HG02763 (cell line): ENCODE measurements around the gene NT5DC1.
"Not testable (repeated sequence)": the region's sequence is repeated elsewhere in the genome, so short reads cannot be mapped to it uniquely, and the experiment has no call there.

ENCODE experiments used
- ATAC-seq: cut with Tn5 transposase; IDR thresholded peaks from one replicate; pipeline ENCODE4 v1.9.1; 2021; ENCODE audit warnings: mild to moderate bottlenecking, moderate library complexity; ENCODE audit not compliant: unreplicated experiment

NT5DC1 gene

GRCh38 chr6:116088946-116089345, 11.7 kb upstream of the NT5DC1 start:
- no peak for ATAC-seq

- peak; percentile 61 for ATAC-seq
These were observed 10.4 kb upstream of the NT5DC1 start for GRCh38 chr6:116090251-116090650.

DNA sequence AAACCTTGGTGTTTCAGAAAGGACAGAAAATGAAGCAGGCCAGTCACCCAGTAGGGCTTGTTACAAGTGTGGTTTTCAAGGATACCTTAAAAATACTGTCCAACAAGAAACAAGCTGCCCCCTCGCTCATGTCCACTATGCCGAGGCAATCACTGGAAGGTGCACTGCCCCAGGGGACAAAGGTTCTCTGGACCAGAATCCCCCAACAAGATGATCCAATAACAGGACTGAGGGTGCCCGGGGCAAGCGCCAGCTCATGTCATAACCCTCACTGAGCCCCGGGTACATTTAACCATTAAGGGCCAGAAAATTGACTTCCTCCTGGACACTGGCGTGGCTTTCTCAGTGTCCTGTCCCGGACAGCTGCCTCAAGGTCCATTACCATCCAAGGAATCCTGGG, 6.6 kb upstream of the NT5DC1 start:
- ATAC-seq, result no peak

DNA sequence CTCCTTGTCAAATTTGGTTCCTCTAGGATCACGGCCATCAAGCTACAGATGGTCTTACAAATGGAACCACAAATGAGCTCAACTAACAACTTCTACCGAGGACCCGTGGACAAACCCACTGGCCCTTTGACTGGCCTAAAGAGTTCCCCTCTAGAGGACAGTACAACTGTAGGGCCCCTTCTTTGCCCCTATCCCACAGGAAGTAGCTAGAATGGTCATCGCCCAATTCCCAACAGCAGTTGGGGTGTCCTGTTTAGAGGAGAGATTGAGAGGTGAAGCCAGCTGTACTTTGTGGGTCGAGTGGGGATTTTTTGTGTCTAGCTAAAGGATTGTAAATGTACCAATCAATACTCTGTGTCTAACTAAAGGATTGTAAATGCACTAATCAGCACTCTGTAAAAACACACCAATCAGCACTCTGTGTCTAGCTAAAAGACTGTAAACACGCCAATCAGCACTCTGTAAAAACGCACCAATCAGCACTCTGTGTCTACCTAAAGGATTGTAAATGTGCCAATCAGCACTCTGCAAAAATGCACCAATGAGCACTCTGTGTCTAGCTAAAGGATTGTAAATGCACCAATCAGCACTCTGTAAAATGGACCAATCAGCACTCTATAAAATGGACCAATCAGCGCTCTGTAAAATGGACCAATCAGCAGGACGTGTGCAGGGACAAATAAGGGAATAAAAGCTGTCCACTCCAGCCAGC, 4.4 kb upstream of the NT5DC1 start:
- not testable (repeated sequence) for ATAC-seq

GRCh38 chr6:116096979-116097816, 3.5 kb upstream of the NT5DC1 start:
- ATAC-seq, result no peak

DNA sequence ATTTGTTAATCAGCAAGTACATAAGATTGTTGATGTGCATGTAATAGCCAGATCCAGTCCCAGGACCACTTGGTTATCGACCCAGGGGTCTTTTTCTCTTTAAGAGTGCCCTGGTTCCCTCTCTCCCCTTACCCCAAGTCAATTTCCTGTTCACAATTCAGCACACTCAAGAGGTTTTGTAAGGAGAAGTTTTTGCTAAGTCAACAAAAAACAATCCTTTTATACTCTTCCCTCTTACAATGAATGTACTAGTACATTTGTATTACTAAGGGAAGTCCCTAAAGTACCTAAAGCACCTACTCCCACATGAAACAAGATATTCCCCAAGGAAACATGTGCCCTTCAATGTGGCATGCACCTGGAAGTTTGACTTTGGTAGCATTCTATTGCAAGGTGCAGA, 1.6 kb upstream of the NT5DC1 start:
- no peak for ATAC-seq

GRCh38 chr6:116101302-116101718, 657 bp downstream of the NT5DC1 start:
- ATAC-seq, result no peak

DNA sequence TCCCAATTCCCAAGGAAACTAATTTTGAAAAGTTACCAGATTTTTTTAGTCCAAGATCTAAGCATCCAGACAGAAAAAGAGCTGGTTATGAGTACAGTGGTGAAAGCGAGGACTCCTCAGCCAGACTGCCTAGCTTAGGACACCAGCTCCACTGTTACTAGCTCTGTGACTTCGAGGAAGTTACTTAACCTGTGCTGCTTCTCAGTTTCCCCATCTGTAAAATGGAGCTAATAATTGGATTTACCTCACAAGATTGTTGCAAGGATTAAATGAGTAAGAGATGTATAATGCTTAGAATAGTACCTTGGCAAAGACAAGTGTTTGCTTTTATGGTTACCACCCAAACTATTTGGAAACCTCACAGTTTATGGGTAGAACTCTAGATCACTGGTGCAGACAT, 1.1 kb downstream of the NT5DC1 start:
- no peak for ATAC-seq

DNA sequence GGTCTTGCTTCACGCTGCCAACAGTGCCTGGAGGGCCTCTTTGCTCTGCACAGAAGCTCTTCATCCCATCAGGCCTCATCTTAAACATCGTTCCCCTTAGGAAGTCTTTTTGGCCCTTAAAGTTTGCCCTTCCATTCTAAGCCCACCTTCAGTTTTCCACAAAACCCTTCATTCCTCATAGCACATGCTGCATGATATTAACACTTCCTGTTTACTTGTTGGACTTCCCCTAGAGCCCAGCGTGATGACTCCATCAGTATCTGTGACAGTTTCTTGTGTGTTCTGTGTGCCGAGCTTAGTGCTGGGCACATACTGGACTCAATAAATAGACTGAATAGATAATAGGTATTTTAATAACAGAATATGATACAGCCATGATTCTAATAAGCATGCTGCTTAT, 2.2 kb downstream of the NT5DC1 start:
- no peak for ATAC-seq

DNA sequence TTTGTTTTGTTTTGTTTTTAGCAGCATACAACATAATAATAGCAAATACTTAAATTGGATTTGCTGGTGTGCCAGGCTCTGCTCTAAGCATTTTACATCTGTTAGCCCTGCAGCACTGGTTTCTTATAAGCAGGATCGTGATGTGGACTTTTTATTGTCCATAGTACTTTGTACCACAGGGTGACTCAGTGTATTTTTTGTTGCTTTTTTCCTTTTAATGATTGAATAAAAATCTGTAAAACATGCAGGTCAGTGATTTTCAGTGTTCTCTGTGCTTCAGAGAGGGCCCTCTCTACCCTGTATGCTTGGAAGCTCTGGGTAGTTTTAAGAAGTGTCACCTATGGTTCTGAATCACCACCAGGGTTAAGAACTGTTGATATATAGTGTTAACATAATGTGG, 4.0 kb downstream of the NT5DC1 start:
- no peak for ATAC-seq

DNA sequence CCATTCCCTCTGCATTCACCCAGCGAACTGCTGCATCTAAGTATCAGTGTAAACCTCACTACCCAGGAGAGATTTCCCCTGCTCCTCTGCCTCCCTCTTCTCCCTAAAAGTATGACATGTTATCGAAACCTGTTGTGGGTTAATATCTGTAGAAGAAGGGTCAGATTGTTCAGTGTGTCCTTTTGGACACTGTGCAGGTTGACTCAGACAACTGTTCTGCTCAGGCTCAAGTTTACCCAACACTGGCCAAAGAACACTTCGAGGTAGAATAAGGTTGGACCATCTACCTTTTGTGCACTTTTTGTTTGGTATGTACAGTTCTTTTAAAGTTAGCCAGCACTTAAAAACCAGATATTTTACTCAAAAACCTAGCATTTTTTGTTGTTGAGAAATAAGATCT, 4.6 kb downstream of the NT5DC1 start:
- ATAC-seq, result no peak

- ATAC-seq, result no peak
These were observed 5.5 kb downstream of the NT5DC1 start for GRCh38 chr6:116106146-116106545.

DNA sequence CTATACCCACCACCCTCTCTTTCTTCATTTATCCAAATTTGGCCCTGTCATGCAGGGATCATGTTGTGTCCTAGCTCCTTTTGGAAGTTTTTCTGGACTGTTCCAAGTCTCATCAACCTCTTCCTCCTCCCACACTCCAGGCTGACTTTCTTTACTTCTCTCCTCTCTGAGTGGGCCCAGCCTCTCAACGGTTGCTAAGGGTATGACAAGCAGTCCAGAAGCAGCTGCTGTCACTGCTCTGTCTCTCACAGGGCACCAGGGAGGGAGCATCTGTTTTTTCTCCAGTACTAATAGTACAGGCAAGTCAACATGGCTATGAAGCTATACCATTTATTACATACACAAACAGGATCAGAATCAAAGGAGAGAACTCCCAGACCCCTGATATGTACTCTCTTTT, 8.2 kb downstream of the NT5DC1 start:
- no peak for ATAC-seq

DNA sequence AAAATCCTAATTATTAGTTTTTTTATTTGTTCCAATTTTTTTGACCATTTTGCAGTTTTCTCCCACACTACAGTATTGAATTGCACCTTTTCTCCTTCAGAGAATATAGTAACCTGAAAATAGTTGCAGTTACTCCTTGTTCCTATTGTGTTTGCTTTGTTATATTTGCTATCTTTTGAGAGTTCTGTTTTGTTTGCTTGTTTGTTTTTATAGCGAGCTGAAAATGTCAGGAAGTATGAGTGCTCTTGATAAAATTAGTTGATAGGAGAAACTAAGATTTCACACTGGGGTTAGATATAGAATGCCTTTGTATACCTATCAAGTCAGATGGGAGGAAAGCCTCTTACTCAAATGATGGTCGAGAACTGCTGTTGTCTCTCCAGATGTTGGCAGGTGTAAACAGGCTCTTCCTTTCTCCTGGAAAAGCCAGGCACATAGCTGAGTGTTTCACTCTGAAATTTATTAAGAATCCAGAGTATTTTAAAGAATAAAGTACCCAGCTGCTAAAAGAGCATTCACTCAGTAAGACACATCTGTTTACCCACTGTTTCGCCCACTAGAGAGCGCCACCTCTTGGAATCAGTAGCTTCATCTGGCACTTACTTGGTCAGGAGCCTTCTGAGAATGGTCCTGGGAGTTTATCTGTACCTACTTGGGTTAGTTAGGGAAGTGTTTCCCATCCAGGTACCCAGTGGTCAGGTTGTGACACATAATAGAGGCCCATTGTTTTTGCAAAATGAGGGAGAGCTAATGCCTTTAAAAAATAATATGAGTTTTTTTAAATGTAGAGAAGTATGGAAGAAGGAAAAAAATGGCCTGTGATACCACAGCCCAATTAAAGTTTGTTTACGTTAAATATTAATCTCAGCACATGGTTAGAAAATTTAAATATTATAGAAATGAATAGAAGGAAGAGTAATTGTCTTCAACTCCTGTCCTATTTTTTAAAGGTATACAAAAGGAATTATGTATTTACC, 11.2 kb downstream of the NT5DC1 start:
- no peak for ATAC-seq

GRCh38 chr6:116113386-116113785, 12.7 kb downstream of the NT5DC1 start:
- ATAC-seq, result no peak

DNA sequence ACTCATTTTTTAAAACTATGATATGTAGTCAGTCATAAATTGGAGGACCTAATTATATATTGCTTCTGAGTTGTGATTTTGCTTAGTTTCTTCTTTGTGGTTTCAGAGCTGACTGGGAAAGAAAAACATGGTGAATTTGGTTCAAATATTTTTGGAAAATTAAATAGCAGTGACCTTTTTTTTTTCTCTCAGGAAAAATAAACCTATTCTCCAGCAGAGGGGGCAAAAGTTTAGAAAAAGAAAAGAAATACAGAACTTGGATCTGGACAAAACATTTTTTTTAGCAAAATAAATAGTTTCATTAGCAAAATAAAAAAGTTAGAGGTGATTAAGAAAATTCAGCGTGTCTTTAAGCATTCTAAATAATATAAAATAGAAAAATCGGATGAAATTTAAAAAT, 15.1 kb downstream of the NT5DC1 start:
- ATAC-seq, result no peak

- no peak for ATAC-seq
These were observed 18.0 kb downstream of the NT5DC1 start for GRCh38 chr6:116118608-116119007.

DNA sequence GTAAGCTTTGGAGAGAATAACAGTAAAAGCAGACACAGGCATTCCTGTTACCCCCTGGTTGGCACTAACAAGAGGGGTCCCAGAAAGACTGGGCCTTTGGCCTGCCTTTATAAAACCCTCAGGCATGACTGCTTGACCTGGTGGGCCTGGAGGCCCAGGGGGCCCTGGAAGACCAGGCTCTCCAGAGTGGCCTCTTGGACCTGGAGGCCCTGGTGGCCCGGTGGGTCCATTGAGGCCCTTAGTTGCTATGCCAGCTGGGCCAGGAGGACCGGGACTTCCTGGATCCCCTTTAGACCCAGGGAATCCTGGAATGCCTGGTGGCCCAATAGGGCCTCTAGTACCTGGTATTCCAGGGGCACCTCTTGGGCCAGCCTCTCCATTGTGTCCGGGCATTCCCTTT, 19.8 kb downstream of the NT5DC1 start:
- no peak for ATAC-seq

DNA sequence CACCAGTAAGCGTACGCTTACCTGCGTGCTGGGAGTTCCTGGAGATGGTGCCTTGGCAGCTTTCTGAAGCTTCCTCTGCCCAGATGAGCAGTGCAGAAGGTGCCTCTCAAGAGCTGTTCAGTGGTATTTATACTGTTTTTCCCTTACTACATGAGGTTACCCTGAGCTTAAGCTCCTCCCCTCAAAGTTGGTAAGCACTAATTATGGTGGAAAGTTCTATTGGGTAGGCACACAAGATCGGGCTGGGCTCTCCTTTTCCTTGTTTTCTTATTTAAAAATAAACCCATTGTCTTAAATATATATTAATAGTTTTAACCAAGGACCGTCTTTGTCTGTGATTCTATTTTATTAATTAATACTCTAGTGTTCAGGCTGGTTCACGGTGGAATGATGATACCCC, 25.4 kb downstream of the NT5DC1 start, which contains the start of gene COL10A1:
TSS of gene COL10A1 (minus strand) at position 101 of the 400 bp plus-strand sequence. CDS start 640 bp downstream, outside the sequence.
- ATAC-seq, result no peak

GRCh38 chr6:116127771-116128493, 27.3 kb downstream of the NT5DC1 start:
- no peak for ATAC-seq
